HL-60/S4 (cell line): Measurements from ENCODE around the gene FERMT1.

Source experiments
- in situ Hi-C: fragments of 300-500 bp; cut with MboI; formaldehyde crosslinking; loops from 2 replicates; pipeline ENCODE4 v1.14.3; 2022; ENCODE audit warnings: low sequenced_read_pairs

Gene FERMT1

GRCh38 chr20:6122873-6123648, at the start of gene FERMT1:
TSS of gene FERMT1 (minus strand) at chr20:6123030. CDS start at chr20:6119554, 3,476 bp downstream.
- in situ Hi-C loops = no loop called here

GRCh38 chr20:6169251-6169650, 46.4 kb upstream of the FERMT1 start:
- in situ Hi-C loops = no loop called here

- in situ Hi-C loops = no loop called here
Observed at GRCh38 chr20:6168204-6168603, 45.4 kb upstream of the FERMT1 start.

GRCh38 chr20:6165346-6165745, 42.5 kb upstream of the FERMT1 start:
- in situ Hi-C loops = no loop called here

GRCh38 chr20:6164421-6165341, 41.9 kb upstream of the FERMT1 start:
- in situ Hi-C loops = no loop called here

- in situ Hi-C loops = no loop called here
Observed at GRCh38 chr20:6160736-6161135, 37.9 kb upstream of the FERMT1 start.

GRCh38 chr20:6157345-6157744, 34.5 kb upstream of the FERMT1 start:
- in situ Hi-C loops = no loop called here

- in situ Hi-C loops = no loop called here
Observed at GRCh38 chr20:6152777-6153176, 29.9 kb upstream of the FERMT1 start.

- in situ Hi-C loops = no loop called here
Observed at GRCh38 chr20:6148073-6148472, 25.2 kb upstream of the FERMT1 start.

- in situ Hi-C loops = no loop called here
Observed at GRCh38 chr20:6142348-6142993, 19.6 kb upstream of the FERMT1 start.

GRCh38 chr20:6140947-6141346, 18.1 kb upstream of the FERMT1 start:
- in situ Hi-C loops = no loop called here

GRCh38 chr20:6135347-6135746, 12.5 kb upstream of the FERMT1 start:
- in situ Hi-C loops = no loop called here

GRCh38 chr20:6134592-6134991, 11.8 kb upstream of the FERMT1 start:
- in situ Hi-C loops = no loop called here

- in situ Hi-C loops = no loop called here
Observed at GRCh38 chr20:6130045-6130444, 7.2 kb upstream of the FERMT1 start.

- in situ Hi-C loops = no loop called here
Observed at GRCh38 chr20:6127825-6128224, 5.0 kb upstream of the FERMT1 start.

GRCh38 chr20:6126846-6127245, 4.0 kb upstream of the FERMT1 start:
- in situ Hi-C loops = no loop called here

- in situ Hi-C loops = no loop called here
Observed at GRCh38 chr20:6123649-6124014, 802 bp upstream of the FERMT1 start.

- in situ Hi-C loops = no loop called here
Observed at GRCh38 chr20:6122111-6122872, 538 bp downstream of the FERMT1 start.

GRCh38 chr20:6121504-6121903, 1.3 kb downstream of the FERMT1 start:
- in situ Hi-C loops = no loop called here

GRCh38 chr20:6120491-6120988, 2.3 kb downstream of the FERMT1 start:
- in situ Hi-C loops = no loop called here

GRCh38 chr20:6116758-6117157, 6.1 kb downstream of the FERMT1 start:
- in situ Hi-C loops = no loop called here
